ENCODE measurements around the gene CREB1.

GRCh38 chr2:207503234-207503633 is 26.5 kb upstream of the CREB1 start:
- no peak for TF ChIP-seq CTCF (IDR thresholded peaks at IDR 0.05)
- TF ChIP-seq EZH2 (IDR thresholded peaks at IDR 0.05; ENCODE audit: borderline replicate concordance, insufficient read depth, low read depth, low read length, poor library complexity, severe bottlenecking) = no peak

Measured in B cell (primary cell).